Keratinocyte (primary cell): ENCODE data around the gene TIAM2. TPM values are rescaled to one million over a fixed set of nuclear protein-coding genes. Genes with fewer than 3 reads are reported as not detected.

Experiments used
- DNase-seq: peaks from one replicate; pipeline ENCODE4 v3.0.0-alpha.2; 2011; ENCODE audit warnings: low read depth, missing footprints, low spot score
- FAIRE-seq: peaks from 2 replicates; lab custom pipeline; 2011; peaks lifted over from hg19 to GRCh38; lab: Jason Lieb, UNC
- H2AFZ ChIP-seq: 2 replicates; pipeline ENCODE4 v1.6.0; 2012; ENCODE audit warnings: low read length, control low read depth, inconsistent platforms; ENCODE audit not compliant: control insufficient read depth
- H3K27ac ChIP-seq: 2 replicates; pipeline ENCODE4 v1.5.1; 2011; ENCODE audit warnings: low read length; ENCODE audit not compliant: control insufficient read depth, insufficient read depth
- H3K27me3 ChIP-seq: 3 replicates; pipeline ENCODE4 v1.6.0; 2011; ENCODE audit warnings: low read length; ENCODE audit not compliant: control insufficient read depth, insufficient read depth; ENCODE audit errors: extremely low read depth
- H3K36me3 ChIP-seq, 2 experiments: 2 replicates in 1 of 2; 3 replicates in 1 of 2; pipeline ENCODE4 v1.5.1; 2011; ENCODE audit warnings: low read length in 2 of 2, mild to moderate bottlenecking in 1 of 2; ENCODE audit not compliant: control insufficient read depth in 2 of 2, insufficient read depth in 2 of 2; ENCODE audit errors: extremely low read depth in 1 of 2
- H3K4me1 ChIP-seq: 3 replicates; pipeline ENCODE4 v1.5.1; 2011; ENCODE audit warnings: low read length; ENCODE audit not compliant: control insufficient read depth, insufficient read depth; ENCODE audit errors: extremely low read depth
- H3K4me2 ChIP-seq: 3 replicates; pipeline ENCODE4 v1.6.0; 2011; ENCODE audit warnings: low read depth, low read length; ENCODE audit not compliant: control insufficient read depth, insufficient read depth; ENCODE audit errors: extremely low read depth
- H3K4me3 ChIP-seq, 3 experiments: fragments of 200-600 bp in 1 of 3; sonication (generic) in 1 of 3; 2 replicates in 2 of 3; 3 replicates in 1 of 3; pipeline ENCODE4 v1.5.1; 2011 to 2016; ENCODE audit warnings: low read length in 3 of 3, mild to moderate bottlenecking in 3 of 3, control low read depth in 2 of 3, inconsistent platforms in 1 of 3, low read depth in 1 of 3, mixed read lengths in 1 of 3, mixed run types in 1 of 3, moderate library complexity in 1 of 3; ENCODE audit not compliant: control insufficient read depth in 2 of 3, insufficient read depth in 2 of 3; ENCODE audit errors: extremely low read depth in 1 of 3
- H3K79me2 ChIP-seq: 2 replicates; pipeline ENCODE4 v1.6.0; 2012; ENCODE audit warnings: low read length; ENCODE audit not compliant: control insufficient read depth, insufficient read depth
- H3K9ac ChIP-seq: 3 replicates; pipeline ENCODE4 v1.6.0; 2011; ENCODE audit warnings: low read length; ENCODE audit not compliant: control insufficient read depth, insufficient read depth; ENCODE audit errors: extremely low read depth
- H3K9me1 ChIP-seq: 3 replicates; pipeline ENCODE4 v1.6.0; 2011; ENCODE audit warnings: low read length; ENCODE audit not compliant: control insufficient read depth, insufficient read depth; ENCODE audit errors: extremely low read depth
- H3K9me3 ChIP-seq: 2 replicates; pipeline ENCODE4 v1.5.1; 2012; ENCODE audit warnings: low read depth, low read length; ENCODE audit not compliant: control insufficient read depth
- H4K20me1 ChIP-seq: 3 replicates; pipeline ENCODE4 v1.6.0; 2011; ENCODE audit warnings: low read length; ENCODE audit not compliant: control insufficient read depth, insufficient read depth; ENCODE audit errors: extremely low read depth
- EZH2 ChIP-seq: IDR thresholded peaks from one replicate; pipeline ENCODE4 v1.6.1; 2012; ENCODE audit warnings: inconsistent platforms, mild to moderate bottlenecking, low read length, moderate library complexity
- dilution Hi-C: fragments of 300-500 bp; cut with MboI; formaldehyde crosslinking; loops from one replicate; pipeline ENCODE4 v1.7.0; 2020; ENCODE audit warnings: low sequenced_read_pairs; ENCODE audit not compliant: extremely low pct_ligation_motif_present
- polyA plus RNA-seq, 5 experiments: library from polyadenylated mRNA; depleted of rRNA in 3 of 5; stranded (reverse) in 3 of 5; stranded (forward) in 1 of 5; unstranded in 1 of 5; fragments of >200 nt; gene quantifications; 1 replicate in 1 of 5; 2 replicates in 3 of 5; 3 replicates in 1 of 5; pipeline versions ENCODE4 v1.2.1 to v1.2.3, GENCODE V29; 2011 to 2012; ENCODE audit warnings: missing spikeins in 2 of 5, low read depth in 1 of 5, low replicate concordance in 1 of 5
- TF ChIP-seq, protein P1 (sequence below), 3 experiments: IDR thresholded peaks in 1 of 3; conservative IDR thresholded peaks in 1 of 3; optimal IDR thresholded peaks in 1 of 3; 2 replicates in 2 of 3; 3 replicates in 1 of 3; pipeline versions ENCODE3 to v1.5.1; 2011; ENCODE audit warnings: low read length in 3 of 3, mild to moderate bottlenecking in 3 of 3, moderate library complexity in 2 of 3, control low read depth in 1 of 3, inconsistent platforms in 1 of 3; ENCODE audit not compliant: insufficient read depth in 2 of 3; ENCODE audit errors: extremely low read depth in 1 of 3

TIAM2 gene
- polyA plus RNA-seq, 1 donor (not counting 4 experiments of a cell fraction or from before 2014, with no cell fraction given) = 4.0 TPM

DNA sequence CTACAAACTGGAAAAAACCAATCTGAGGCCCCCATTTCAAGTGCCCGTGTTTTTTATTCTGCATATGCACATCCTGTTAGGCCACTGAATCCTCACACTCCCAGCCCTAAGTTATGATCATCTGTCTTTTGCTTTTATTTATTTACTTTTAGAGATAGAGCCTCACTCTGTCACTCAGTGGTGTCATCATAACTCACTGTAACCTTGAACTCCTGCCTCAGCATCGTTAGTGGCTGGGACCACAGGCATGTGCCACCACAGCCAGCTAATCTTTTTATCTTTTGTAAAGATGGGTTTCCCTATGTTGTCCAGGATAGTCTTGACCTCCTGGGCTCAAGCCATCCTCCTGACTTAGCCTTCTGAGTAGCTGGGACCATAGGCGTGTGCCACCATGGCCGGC is 239.1 kb downstream of the TIAM2 start:
- H2AFZ ChIP-seq = no peak overlapping the region
- TF ChIP-seq EZH2 = no peak
- TF ChIP-seq, protein P1, sequence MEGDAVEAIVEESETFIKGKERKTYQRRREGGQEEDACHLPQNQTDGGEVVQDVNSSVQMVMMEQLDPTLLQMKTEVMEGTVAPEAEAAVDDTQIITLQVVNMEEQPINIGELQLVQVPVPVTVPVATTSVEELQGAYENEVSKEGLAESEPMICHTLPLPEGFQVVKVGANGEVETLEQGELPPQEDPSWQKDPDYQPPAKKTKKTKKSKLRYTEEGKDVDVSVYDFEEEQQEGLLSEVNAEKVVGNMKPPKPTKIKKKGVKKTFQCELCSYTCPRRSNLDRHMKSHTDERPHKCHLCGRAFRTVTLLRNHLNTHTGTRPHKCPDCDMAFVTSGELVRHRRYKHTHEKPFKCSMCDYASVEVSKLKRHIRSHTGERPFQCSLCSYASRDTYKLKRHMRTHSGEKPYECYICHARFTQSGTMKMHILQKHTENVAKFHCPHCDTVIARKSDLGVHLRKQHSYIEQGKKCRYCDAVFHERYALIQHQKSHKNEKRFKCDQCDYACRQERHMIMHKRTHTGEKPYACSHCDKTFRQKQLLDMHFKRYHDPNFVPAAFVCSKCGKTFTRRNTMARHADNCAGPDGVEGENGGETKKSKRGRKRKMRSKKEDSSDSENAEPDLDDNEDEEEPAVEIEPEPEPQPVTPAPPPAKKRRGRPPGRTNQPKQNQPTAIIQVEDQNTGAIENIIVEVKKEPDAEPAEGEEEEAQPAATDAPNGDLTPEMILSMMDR (optimal IDR thresholded peaks at IDR 0.05 in 1 of 3, IDR thresholded peaks at IDR 0.05 in 1 of 3, conservative IDR thresholded peaks at IDR 0.05 in 1 of 3; ENCODE audit: extremely low read depth in 1 of 3, insufficient read depth in 2 of 3, low read length in 3 of 3) = no peak
- peaks cover 2% of the 10 kb centered on the region for H3K9me3 ChIP-seq
- dilution Hi-C loops = no loop called here
- H3K4me2 ChIP-seq = no peak overlapping the region
- FAIRE-seq = no peak
- no peak overlapping the region for H3K4me3 ChIP-seq
- no peaks in the 10 kb centered on the region for H3K4me1 ChIP-seq
- no peak for DNase-seq
- H3K79me2 ChIP-seq = no peaks in the 10 kb centered on the region
- no peaks in the 10 kb centered on the region for H3K27me3 ChIP-seq
- no peaks in the 10 kb centered on the region for H3K36me3 ChIP-seq
- H4K20me1 ChIP-seq = no peaks in the 10 kb centered on the region
- no peak overlapping the region for H3K27ac ChIP-seq
- no peak overlapping the region for H3K9ac ChIP-seq
- no peaks in the 10 kb centered on the region for H3K9me1 ChIP-seq

DNA sequence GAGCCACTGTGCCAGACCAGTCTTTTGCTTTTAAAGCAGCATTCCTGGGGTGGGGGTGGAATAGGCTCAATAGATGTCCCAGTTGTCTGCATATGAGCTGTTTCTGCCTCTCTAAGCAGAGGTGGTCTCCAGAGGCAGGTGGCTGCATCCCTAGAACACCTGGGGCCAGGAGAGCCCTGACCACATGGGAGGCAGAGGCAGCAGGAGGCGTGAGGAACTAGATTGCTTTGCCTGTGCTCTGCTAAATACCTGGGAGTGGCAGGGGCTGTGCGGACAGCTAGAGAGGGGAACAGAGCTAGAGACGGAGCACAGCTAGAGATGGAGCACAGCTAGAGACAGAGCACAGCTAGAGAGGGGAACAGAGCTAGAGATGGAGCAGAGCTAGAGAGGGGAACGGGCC is 239.6 kb downstream of the TIAM2 start:
- FAIRE-seq = no peak
- TF ChIP-seq, protein P1 (optimal IDR thresholded peaks at IDR 0.05 in 1 of 3, IDR thresholded peaks at IDR 0.05 in 1 of 3, conservative IDR thresholded peaks at IDR 0.05 in 1 of 3; ENCODE audit: extremely low read depth in 1 of 3, insufficient read depth in 2 of 3, low read length in 3 of 3) = no peak
- TF ChIP-seq EZH2 = no peak
- Histone ChIP-seq H3K4me1 (no peaks in the 10 kb centered on the region), H4K20me1 (no peaks in the 10 kb centered on the region), H3K9ac (no peak overlapping the region), H3K9me3 (peaks cover 2% of the 10 kb centered on the region), H2AFZ (no peak overlapping the region), H3K9me1 (no peaks in the 10 kb centered on the region), H3K4me3 (no peak overlapping the region), H3K27me3 (no peaks in the 10 kb centered on the region), H3K79me2 (no peaks in the 10 kb centered on the region), H3K36me3 (no peaks in the 10 kb centered on the region), H3K27ac (no peak overlapping the region), H3K4me2 (no peak overlapping the region)
- dilution Hi-C loops = no loop called here
- DNase-seq = no peak
